NK-92 treated with Interleukin-12 subunit alpha and Interleukin-12 subunit beta, amount 100 ng/mL, for 24 hours (cell line): Measurements from ENCODE around the gene HBP1.
"Not testable (repeated sequence)": the region's sequence is repeated elsewhere in the genome, so short reads cannot be mapped to it uniquely, and the experiment has no call there.

ENCODE experiments used
- DNase-seq: peaks from one replicate; lab custom pipeline; 2025; lab: John Stamatoyannopoulos, UW

The HBP1 gene, protein sequence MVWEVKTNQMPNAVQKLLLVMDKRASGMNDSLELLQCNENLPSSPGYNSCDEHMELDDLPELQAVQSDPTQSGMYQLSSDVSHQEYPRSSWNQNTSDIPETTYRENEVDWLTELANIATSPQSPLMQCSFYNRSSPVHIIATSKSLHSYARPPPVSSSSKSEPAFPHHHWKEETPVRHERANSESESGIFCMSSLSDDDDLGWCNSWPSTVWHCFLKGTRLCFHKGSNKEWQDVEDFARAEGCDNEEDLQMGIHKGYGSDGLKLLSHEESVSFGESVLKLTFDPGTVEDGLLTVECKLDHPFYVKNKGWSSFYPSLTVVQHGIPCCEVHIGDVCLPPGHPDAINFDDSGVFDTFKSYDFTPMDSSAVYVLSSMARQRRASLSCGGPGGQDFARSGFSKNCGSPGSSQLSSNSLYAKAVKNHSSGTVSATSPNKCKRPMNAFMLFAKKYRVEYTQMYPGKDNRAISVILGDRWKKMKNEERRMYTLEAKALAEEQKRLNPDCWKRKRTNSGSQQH

DNA sequence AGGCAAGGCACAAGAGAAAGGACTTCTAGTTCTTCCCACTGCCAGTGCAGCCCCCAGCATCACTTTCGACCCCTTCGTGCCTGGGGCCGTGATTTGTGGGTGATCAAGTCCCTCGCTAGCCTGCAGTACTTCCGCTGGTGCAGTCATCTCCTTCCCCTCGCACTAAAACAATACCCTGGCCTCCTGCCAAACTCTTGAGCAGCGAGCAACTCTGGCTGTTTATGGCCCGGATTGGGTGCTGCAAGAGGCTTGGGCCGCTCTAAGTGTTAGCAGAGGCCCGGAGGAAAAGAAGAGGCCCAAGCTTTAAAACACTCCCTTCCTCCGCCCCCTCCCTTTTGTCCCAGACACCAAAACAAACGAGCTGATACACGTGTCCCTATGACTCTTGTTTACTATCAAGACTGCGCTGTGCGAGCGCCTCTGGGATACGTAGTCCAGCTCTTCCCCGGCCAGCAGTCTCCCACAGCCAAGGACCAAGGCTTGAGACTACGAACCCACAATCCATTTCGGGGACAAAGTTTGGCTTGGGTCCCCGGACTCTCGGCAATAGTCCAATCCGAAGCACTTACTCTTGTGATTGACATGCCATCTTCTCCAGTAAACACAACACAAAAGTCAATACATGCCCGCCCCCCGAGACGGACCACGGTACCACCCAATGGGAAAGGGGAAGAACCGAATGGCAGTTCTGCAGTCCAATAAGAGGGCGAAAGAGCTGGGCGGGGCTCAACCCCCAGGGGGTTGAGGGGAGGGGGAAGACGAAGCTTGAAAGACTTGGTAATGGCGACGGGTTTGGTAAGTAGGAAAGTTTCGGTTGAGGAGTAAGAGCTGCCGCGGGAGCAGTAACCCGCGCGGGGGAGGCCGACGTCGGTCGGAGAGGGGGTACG is at the start of gene HBP1:
TSS of gene HBP1 (plus strand) at position 771 of the 887 bp plus-strand sequence. CDS start 10,891 bp downstream, outside the sequence.
- peak; percentile 97 for DNase-seq

DNA sequence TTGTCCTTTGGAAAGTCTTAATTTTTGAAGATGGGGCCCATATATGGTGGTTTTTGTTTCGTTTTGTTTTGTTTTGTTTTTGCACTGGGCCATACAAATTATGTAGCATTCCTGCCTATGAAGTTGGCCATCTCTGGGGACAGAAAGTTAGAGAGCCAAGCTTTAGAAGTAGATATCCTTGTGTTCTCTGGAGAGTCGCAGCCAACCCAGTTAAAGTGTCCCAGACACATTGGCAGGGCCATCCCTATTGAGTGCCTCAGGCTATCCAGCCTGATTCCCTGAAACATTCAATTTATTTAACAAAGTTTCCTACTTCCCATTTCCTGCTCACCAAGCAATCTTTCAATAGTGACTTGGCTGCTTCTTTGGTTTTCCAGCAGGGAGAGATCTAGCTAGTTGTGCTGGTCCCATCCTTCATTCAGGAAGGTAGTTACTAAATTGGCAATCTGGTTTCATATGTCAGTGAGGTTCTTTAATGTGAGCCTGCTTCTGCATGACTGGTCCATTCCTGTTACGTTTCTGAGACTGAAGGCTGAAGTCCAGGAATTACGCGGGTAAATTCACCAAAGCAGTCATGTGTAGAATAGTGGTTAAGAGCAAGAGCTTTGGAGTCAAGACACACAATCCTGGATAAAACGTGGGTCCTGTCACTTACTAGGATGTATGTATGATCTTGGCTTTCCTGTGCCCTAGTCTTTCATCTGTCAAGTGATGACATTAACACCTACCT is 49.3 kb upstream of the HBP1 start:
- DNase-seq, result no peak

DNA sequence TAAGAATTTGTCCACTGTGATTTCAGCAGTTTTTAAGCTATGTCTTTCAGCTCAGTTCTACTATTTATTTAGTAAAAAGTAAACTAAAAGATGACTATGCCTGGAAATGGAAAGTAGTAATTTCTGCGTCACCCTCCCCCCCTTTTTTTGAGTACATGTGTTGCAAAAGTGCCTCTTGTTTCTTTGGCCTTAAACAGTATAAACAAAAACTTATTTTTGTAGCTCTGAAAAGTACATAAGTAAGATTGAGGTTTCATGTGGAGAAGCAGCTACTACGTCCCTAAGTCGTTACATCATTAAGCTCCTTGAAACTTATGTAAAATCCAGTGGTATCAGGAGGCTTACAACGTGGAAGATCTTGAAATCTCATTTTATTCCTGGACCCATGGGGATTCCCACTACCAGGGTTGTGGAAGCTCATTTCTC is 46.3 kb upstream of the HBP1 start:
- no peak for DNase-seq

DNA sequence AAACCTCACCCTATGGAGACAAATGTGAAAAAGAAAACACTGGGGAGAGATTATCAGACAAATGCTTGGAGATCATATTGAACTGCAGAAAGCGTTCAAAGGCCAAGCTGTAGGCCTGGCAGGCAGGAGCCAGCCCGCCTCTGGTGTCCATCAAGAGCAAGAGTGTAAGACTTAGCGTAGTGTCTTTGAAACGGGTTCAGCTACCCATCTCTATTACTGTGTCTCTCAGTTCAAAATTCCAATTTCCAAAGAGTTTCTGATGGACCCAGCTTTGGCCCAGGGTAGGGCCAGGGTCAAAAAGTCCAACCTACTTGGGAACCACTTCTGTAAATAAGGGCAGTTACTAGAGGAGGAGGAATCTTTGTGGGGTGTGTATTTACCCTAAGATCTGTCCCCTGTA is 45.4 kb upstream of the HBP1 start:
- no peak for DNase-seq

DNA sequence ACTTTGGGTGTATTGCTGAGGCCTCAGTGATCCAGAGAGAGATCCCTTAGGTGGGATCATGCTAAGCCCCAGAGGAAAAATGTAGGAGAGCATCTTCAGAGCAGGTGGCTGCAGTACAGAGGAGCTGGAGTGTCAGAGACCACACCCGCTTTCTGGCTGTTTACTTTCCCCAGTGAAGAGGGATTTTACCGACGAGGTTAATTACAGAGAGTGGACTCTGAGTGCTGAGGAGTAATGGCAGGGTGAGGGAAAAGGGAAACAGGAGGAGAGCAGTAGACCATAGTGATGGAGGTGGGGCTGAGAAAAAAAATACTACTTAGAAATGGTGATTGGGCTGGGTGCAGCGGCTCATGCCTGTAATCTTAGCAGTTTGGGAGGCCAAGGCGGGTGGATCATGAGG is 43.3 kb upstream of the HBP1 start:
- DNase-seq, result no peak

DNA sequence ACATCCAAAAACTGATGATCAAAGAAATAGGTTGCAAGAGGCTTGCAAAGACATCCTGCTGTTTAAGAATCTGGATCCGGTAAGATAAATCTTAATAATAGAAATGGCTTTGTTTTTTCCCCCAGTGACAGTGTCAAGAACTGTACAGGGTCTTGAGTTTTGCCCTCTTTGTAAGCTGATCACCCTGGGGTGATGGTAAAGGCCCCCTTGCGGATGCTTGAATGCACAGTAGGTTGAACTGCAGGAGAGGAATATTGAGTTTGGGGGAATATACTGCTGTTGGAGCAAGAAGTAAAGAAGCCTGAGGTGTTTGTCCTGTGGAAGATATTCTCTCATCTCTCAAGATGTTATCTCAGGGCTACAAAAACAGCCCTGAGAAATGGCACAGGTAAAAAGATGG is 40.6 kb upstream of the HBP1 start:
- no peak for DNase-seq

DNA sequence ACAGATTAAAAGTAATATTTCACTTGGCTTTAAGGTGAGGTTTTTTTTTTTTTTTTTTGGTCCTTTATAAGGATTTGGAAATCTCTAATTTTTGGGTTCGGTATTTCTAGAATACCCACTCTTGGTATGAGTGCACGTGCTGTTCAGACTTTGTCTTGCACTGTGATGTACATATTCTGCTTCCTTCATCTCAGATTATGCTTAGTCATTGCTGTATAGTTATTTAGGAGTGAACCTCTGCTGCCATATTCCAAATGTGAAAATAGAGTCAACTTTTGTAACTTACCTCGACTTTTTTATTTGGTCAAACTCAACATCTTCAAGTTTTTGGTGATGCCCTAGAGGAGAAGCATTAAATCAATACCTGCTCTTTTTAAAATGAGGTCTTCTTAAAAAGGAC is 40.1 kb upstream of the HBP1 start:
- no peak for DNase-seq

DNA sequence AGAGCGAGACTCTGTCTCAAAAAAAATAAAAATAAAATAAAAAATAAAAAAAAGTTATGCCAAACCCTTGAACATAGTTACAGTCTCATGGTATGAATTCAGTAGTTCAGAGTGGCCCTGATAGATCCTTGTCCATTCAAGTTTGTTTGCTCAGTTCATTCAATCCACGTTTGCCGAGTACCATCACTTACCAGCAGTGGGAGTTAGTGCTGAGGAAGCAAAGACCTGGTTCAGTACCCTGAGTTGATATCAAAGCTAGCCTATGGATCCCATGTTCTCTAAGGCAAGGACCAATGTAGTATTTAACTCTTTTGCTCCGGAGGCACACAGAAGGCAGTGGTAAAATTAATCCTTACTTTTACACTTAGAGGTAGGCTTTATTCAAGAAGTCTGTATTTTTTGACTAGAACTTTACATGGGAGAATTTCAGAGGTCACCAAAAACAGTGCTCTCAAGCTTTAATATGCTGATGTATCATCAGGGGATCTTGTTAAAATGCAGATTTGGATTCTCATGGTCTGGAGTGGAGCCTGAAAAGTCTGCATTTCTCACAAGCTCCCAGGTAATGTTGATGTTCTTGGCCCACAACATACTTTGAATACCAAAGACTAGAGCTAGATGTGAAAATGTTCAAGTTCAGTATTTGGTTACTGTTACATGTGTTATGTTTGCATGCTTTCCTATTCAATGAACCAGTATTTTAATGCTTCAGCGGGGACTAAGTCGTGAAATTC is 38.1 kb upstream of the HBP1 start:
- no peak for DNase-seq

DNA sequence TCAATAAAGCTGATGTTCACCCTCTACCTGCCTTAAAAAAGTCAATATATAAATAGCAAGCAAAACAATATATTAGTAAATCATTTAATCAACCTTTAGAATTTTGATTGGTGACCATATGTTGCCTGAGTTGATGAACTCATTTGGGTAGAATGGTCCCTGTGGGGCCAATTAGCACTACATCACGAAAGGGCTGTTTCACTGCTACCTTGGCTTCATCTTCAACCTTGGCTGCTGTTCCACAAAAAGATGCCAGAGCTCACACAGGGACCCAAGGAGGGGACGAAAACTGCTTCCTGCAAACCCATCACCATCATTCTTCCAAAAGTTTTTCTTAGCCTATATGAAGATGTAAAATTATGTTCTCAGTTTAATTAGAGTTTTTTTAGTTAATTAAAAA is 35.4 kb upstream of the HBP1 start:
- no peak for DNase-seq

DNA sequence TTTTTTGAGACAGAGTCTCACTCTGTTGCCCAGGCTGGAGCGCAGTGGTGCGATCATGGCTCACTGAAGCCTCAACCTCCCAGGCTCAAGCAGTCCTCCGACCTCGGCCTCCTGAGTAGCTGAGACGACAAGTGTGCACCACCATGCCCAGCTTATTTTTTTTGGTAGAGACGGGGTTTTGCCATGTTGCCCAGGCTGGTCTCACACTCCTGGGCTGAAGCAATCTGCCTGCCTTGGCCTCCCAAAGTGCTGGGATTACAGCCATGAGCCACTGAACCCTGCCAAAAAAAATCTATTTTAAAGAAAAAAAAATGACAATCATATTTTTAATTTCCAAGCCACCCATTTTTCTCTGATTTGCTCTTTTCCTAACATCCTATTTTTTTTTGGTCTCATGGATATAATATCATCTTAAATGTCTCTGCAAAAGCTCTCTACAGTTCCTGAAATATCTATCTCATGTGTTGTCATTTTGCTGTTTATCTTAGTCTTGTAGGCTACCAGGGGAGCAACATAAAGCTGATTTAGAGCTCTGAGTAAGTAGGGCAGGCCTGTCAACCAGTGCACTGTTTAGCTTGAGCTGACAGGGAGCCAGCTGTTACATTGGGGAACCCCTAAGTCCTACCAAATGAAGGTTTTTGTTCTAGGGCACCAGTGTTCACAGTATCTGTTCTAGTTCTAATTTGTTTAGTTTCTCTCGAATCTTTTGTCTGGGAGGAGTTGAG is 29.9 kb upstream of the HBP1 start:
- no peak for DNase-seq

DNA sequence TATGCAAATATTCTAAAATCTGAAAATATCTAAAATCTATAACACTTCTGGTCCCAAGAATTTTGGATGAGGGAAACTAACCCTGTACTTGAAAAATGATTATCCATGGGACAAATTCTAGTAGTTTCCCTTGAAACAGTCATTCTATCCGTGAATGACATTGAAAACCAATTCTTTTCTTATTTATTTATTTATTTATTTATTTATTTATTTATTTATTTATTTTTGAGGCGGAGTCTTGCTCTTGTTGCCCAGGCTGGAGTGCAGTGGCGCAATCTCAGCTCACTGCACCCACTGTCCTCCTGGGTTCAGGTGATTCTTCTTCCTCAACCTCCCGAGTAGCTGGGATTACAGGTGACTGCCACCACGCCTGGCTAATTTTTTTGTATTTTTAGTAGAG is 24.9 kb upstream of the HBP1 start:
- DNase-seq, result not testable (repeated sequence)

DNA sequence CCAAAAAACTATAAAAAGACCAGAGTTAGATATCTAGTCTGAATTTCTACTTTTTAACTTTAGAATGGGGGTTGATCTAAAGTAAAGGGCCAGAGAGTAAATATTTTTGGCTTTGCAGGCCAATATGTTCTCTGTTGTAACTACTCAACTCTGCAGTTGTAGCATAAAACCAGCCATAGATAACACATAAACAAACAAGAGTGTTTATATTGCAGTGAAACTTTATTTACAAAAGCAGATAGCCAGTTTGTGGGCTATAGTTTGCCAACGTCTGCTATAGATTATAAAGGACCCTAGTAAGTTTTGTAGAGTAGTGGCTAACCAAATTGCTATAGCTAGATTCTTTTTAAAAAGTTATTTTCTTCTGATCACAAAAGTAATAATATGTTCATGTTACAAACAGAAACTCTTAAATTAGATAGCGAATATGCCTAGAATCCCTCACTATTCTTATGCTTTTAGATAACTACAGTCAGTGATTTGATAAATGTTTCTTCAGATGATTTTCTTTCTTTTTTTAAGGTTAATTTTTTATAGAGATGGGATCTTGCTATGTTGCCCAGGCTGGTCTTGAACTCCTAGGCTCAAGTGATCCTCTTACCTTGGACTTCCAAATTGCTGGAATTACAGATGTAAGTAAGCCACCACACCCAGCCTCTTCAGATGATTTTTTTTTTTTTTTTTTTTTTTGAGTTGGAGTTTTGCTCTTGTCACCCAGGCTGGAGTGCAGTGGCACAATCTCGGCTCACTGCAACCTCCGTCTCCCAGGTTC is 23.6 kb upstream of the HBP1 start:
- DNase-seq, result no peak

DNA sequence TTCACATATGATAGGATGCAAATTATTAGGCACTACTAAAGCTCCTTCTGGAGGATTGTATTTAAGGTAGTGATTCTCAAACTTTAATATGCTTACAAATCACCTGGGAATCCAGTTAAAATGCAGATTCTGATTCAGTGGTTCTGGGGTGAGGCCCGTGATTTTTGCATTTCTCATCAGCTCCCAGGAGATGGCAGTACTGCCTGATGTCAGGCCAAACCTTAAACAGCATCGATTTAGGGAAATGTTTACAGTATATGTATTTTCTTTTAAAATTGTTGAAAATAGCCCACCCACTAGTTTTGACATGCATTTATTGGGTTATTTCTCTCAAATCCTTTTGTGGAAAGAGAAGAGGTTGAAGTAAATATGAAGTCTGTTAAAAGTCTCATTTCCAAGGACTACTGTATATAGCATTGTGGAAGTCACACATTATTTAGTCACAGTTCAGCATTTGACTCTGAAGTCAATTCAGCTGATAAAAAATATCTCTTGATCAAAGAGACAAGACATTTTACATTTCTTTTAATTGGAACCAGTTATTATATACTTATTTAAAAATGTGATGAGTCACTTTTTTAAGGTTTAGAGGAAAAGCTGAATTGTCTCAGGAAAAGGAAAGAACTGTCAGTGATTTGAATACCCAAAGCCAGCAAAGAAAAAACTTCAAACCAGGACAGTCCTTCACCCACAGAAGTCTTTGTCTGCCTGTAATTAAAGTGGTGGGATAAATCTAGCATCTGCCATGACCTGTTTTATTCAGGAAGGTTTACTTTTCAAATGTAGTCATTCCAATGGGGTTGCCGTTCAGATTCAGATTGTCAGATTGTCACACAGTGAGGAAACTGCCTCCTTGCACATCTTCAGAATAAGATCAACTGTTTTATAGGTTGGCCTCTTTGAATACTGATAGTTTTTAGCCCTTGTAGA is 21.1 kb upstream of the HBP1 start:
- DNase-seq, result no peak

DNA sequence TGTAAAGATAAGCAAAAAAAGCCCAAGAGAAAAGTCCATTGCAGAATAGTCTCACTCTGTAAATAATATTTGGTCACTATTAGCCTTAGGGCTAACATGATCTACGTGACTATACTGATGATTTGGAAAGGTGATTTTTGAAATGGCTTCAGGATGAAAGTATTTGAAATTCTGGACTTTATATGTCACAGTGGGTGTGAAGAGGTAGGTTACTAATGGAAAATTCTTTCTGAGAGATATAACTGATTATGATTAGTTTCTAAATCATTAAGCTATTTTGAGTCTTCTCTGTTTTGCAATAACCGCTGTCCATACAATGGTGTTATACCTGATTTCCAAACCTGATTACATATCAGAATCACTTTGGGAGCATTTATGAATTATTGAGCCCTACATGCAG is 20.1 kb upstream of the HBP1 start:
- DNase-seq, result no peak

DNA sequence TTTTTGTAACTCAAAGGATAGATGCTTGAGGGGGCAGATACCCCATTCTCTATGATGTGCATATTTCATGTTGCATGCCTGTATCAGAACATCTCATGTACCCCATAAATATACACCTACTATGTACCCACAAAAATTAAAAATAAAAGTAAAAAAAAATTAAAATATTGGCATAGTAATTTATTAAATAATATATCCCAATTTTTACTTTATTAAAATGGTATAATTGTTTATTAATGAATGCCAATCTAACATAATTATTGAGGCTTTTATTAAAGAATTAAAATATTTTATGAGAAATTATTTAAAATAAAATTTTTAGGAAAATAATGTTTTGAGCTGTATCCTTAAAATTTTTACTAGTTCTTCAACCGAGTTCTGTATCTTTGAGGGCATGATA is 18.9 kb upstream of the HBP1 start:
- no peak for DNase-seq

DNA sequence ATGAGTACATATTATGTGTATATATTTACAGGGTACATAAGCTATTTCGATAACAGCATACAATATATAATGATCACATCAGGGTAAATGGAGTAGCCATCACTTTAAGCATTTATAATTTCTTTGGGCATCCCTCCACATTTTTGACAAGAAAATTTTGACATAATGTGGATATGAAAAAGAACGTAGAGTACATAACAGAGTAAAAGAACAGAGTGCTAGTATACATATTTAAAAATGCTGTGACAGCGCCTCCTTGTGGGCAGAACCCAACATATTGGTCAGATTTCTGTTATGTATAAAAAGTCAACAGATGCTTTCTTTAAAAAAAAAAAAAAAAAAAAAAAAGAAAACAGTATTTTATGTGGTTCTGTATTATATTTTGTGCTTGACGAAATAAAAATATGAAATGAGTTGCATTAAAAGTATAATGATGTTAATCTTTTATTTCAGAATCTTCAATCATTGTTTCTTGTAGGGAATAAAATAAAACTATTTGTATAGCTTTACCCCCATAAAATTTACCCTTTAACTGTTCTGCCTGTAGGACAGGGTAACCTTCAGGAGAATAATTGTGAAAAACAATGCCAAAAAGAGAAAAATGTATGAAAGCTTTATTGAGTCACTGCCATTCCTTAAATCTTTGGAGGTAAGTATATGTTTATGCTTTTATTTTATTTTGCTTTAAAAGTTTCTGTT is 18.3 kb upstream of the HBP1 start:
- peak; percentile 42 for DNase-seq

DNA sequence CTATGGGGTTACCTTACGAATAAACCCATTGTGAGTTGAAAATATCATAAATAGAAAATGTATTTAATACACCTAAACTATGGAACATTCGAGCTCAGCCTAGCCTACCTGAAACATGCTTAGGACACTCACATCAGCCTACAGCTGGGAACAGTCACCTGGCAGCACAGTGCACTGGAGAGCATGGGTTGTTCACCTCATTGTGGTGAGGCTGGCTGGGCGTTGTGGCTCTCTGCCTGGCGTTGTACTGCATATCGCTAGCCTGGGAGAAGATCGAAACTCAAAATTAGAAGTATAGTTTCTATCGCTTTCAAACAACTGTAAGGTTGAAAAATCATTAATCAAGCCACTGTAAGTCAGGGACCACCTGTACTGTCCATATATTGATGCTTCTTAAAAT is 17.3 kb upstream of the HBP1 start:
- no peak for DNase-seq

DNA sequence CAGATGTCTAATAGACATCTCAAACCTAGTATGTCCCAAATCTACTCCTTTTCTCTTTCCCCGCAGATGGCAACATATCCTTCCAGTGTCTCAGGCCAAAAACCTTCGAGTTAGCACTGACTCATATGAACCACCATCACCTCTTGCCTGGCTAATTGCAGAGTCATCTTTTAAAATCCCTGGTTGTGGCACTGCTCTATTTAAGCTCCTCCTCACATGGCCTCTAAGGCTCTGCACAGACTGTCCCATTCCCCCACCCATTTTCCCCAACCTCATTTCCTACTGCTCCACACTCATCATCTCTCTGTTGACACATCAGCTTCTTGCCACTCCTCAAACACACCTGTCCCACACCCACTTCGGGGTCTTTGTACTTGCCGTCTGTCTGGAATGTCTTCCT is 16.8 kb upstream of the HBP1 start:
- no peak for DNase-seq
